DOHH2 (cell line): ENCODE measurements around the gene AUTS2.

ENCODE experiments used
- CTCF ChIP-seq: fragments of 200-600 bp; sonication (generic); IDR thresholded peaks from one replicate; pipeline ENCODE4 v1.5.1; 2014; ENCODE audit warnings: antibody characterized with exemption, mild to moderate bottlenecking, low read depth, low read length; ENCODE audit not compliant: poor library complexity, severe bottlenecking
- EZH2phosphoT487 ChIP-seq: fragments of 200-600 bp; sonication (generic); IDR thresholded peaks from 2 replicates; pipeline ENCODE4 v1.6.1; 2017; ENCODE audit warnings: borderline replicate concordance, mild to moderate bottlenecking, antibody characterized with exemption, low read length, moderate library complexity, mixed read lengths

DNA sequence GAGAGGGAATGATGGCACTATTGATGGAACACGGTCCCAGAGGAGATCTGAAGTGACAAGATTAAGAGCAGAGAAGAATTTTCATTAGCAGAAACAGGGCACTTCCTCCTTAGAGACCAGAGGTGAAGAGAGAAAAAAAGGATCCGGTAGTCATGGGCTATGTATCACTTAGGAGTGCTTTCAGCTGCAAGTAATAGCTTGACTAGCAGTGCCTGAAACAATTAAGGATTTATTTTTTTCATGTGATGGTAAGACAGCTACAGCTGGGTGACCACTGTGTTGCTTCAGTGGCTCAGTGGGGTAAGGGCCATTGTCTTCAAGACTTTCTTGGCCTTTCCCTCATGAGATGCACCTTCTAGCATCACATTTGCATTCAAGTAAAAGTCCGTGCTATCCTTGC, 1018.5 kb downstream of the AUTS2 start:
- TF ChIP-seq CTCF (no peak), EZH2phosphoT487 (no peak)
